IMR-90 (cell line): Measurements from ENCODE around the gene KRT74. TPM values are rescaled to one million over a fixed set of nuclear protein-coding genes. Genes with fewer than 3 reads are reported as not detected.
A peak's percentile ranks its signal among the peaks of the same experiment; 100 is the strongest.

Source experiments
- ATAC-seq: fragments of 200-7000 bp; cut with Tn5 transposase; 2 replicates; pipeline ENCODE4 v1.9.1; 2020; ENCODE audit warnings: low read depth, mild to moderate bottlenecking, moderate library complexity
- BruUV-seq: library from RNA; stranded (reverse); fragments of 400-500 nt; replicated peaks from 2 replicates; lab custom pipeline; 2021; lab: Mats Ljungman, UMichigan
- CTCF ChIA-PET: fragments of 300-600 bp; formaldehyde crosslinking; extraction: SDS; loops from one replicate; lab custom pipeline; 2021; ENCODE audit warnings: antibody characterized with exemption; lab: Yijun Ruan, JAX
- POLR2A ChIA-PET: fragments of 300-600 bp; sonication (Branson Sonifier 250); formaldehyde crosslinking; loops from one replicate; lab custom pipeline; 2022; ENCODE audit warnings: antibody characterized with exemption; ENCODE audit not compliant: unreplicated experiment; lab: Charles Lee
- DNase-seq: peaks from one replicate; pipeline ENCODE4 v3.0.0; 2013
- H2AFZ ChIP-seq: replicated peaks from 2 replicates; pipeline ENCODE3; 2013; ENCODE audit warnings: low read length, mild to moderate bottlenecking; ENCODE audit not compliant: poor library complexity
- H2AK5ac ChIP-seq: 2 replicates; pipeline ENCODE4 v1.6.1; 2013; ENCODE audit warnings: low read depth, low read length, inconsistent platforms
- H2AK9ac ChIP-seq: replicated peaks from 2 replicates; pipeline ENCODE3; 2013; ENCODE audit warnings: mild to moderate bottlenecking, low read depth, low read length, moderate library complexity; ENCODE audit not compliant: poor library complexity
- H2BK120ac ChIP-seq: 2 replicates; pipeline ENCODE4 v1.6.1; 2013; ENCODE audit warnings: low read depth, low read length, inconsistent platforms
- H2BK15ac ChIP-seq: 3 replicates; pipeline ENCODE4 v1.6.1; 2013; ENCODE audit warnings: low read depth, low read length, inconsistent platforms
- H2BK20ac ChIP-seq: 2 replicates; pipeline ENCODE4 v1.6.1; 2013; ENCODE audit warnings: low read depth, mild to moderate bottlenecking, inconsistent platforms, low read length, moderate library complexity
- H2BK5ac ChIP-seq: 2 replicates; pipeline ENCODE4 v1.6.1; 2013; ENCODE audit warnings: mild to moderate bottlenecking, low read depth, low read length, inconsistent platforms; ENCODE audit not compliant: poor library complexity, severe bottlenecking
- H3K14ac ChIP-seq: replicated peaks from 2 replicates; pipeline ENCODE4 v1.6.1; 2013; ENCODE audit warnings: low read depth, low read length, inconsistent platforms
- H3K18ac ChIP-seq: 2 replicates; pipeline ENCODE4 v1.6.1; 2013; ENCODE audit warnings: low read depth, low read length, control low read depth
- H3K23ac ChIP-seq: 2 replicates; pipeline ENCODE4 v1.6.1; 2013; ENCODE audit warnings: low read depth, low read length, inconsistent platforms
- H3K27ac ChIP-seq: 2 replicates; pipeline ENCODE4 v1.5.1; 2013; ENCODE audit warnings: mild to moderate bottlenecking, control low read depth, low read length; ENCODE audit not compliant: insufficient read depth
- H3K27me3 ChIP-seq: 2 replicates; pipeline ENCODE4 v1.6.1; 2013; ENCODE audit warnings: low read length; ENCODE audit not compliant: control insufficient read depth, insufficient read depth
- H3K36me3 ChIP-seq: 2 replicates; pipeline ENCODE4 v1.6.1; 2013; ENCODE audit warnings: low read length, mixed read lengths; ENCODE audit not compliant: control insufficient read depth, insufficient read depth
- H3K4ac ChIP-seq: 2 replicates; pipeline ENCODE4 v1.6.1; 2013; ENCODE audit warnings: low read depth, low read length, inconsistent platforms
- H3K4me1 ChIP-seq: 2 replicates; pipeline ENCODE4 v1.6.1; 2013; ENCODE audit warnings: low read length, mixed read lengths; ENCODE audit not compliant: control insufficient read depth, insufficient read depth
- H3K4me2 ChIP-seq: 2 replicates; pipeline ENCODE4 v1.6.1; 2013; ENCODE audit warnings: low read depth, mild to moderate bottlenecking, control low read depth, low read length, moderate library complexity
- H3K4me3 ChIP-seq: 2 replicates; pipeline ENCODE4 v1.5.1; 2013; ENCODE audit warnings: low read depth, mild to moderate bottlenecking, control low read depth, low read length, moderate library complexity; ENCODE audit not compliant: insufficient read depth
- H3K56ac ChIP-seq: 2 replicates; pipeline ENCODE4 v1.6.1; 2013; ENCODE audit warnings: low read length, inconsistent platforms; ENCODE audit not compliant: insufficient read depth; ENCODE audit errors: extremely low read depth
- H3K79me1 ChIP-seq, 2 experiments: 2 replicates each; pipeline ENCODE4 v1.6.1; 2013; ENCODE audit warnings: low read length in 2 of 2, inconsistent platforms in 1 of 2, low read depth in 1 of 2
- H3K9ac ChIP-seq: 2 replicates; pipeline ENCODE4 v1.6.1; 2013; ENCODE audit warnings: low read depth, low read length, control low read depth
- H3K9me1 ChIP-seq: 2 replicates; pipeline ENCODE4 v1.6.1; 2013; ENCODE audit warnings: low read length, inconsistent platforms; ENCODE audit not compliant: insufficient read depth
- H3K9me3 ChIP-seq: 2 replicates; pipeline ENCODE4 v1.6.1; 2013; ENCODE audit warnings: low read length; ENCODE audit not compliant: control insufficient read depth, insufficient read depth
- H4K20me1 ChIP-seq: 2 replicates; pipeline ENCODE4 v1.6.1; 2013; ENCODE audit warnings: low read length, inconsistent platforms; ENCODE audit not compliant: insufficient read depth
- H4K5ac ChIP-seq: 2 replicates; pipeline ENCODE4 v1.6.1; 2013; ENCODE audit warnings: mild to moderate bottlenecking, low read depth, low read length, control low read depth
- H4K8ac ChIP-seq, 2 experiments: 2 replicates each; pipeline ENCODE4 v1.6.1; 2013; ENCODE audit warnings: low read depth in 2 of 2, low read length in 2 of 2, control low read depth in 1 of 2, inconsistent platforms in 1 of 2
- H4K91ac ChIP-seq: 2 replicates; pipeline ENCODE4 v1.6.1; 2013; ENCODE audit warnings: low read depth, low read length, inconsistent platforms; ENCODE audit not compliant: insufficient read depth
- RAD21 ChIP-seq: IDR thresholded peaks from 2 replicates; pipeline ENCODE4 v1.6.1; 2012; ENCODE audit warnings: low read length, improper control_type of control experiment
- RFX5 ChIP-seq: IDR thresholded peaks from 2 replicates; pipeline ENCODE4 v1.8.0; 2012; ENCODE audit warnings: low read depth, mild to moderate bottlenecking, low read length, moderate library complexity
- SMC3 ChIP-seq: fragments of 150-350 bp; IDR thresholded peaks from 2 replicates; pipeline ENCODE4 v1.6.1; 2016; ENCODE audit warnings: low read depth, mild to moderate bottlenecking, antibody characterized with exemption, low read length, moderate library complexity
- WGBS, 2 experiments: methylation state at CpG; one replicate each; pipeline versions ENCODE4 v1.1.5 to v1.1.7; 2013; ENCODE audit warnings: missing lambda C conversion rate in 2 of 2; ENCODE audit not compliant: insufficient read length in 1 of 2; ENCODE audit errors: extremely low coverage in 2 of 2; 5-methylcytosine and 5-hydroxymethylcytosine counted together
- dilution Hi-C: fragments of 300-500 bp; cut with HindIII; formaldehyde crosslinking; loops from one replicate; pipeline ENCODE4 v1.14.3; 2018; ENCODE audit warnings: low sequenced_read_pairs; ENCODE audit not compliant: unreplicated experiment
- in situ Hi-C: fragments of 300-500 bp; cut with MboI; formaldehyde crosslinking; loops from 3 replicates; pipeline ENCODE4 v1.14.3; 2019; ENCODE audit warnings: low sequenced_read_pairs, inconsistent platforms, mixed read lengths
- intact Hi-C: fragments of 100-400 bp; cut with micrococcal nuclease; formaldehyde crosslinking; loops from 2 replicates; pipeline ENCODE4 v1.10.0; 2022
- polyA plus RNA-seq, 3 experiments: library from polyadenylated mRNA; depleted of rRNA; stranded (reverse); fragments of >200 nt; gene quantifications; 2 replicates each; pipeline ENCODE4 v1.2.3, GENCODE V29; 2012; ENCODE audit warnings: low replicate concordance in 1 of 3
- total RNA-seq: library from RNA; depleted of rRNA; stranded (reverse); fragments of >200 nt; gene quantifications from 2 replicates; pipeline ENCODE4 v1.2.3, GENCODE V29; 2012
- TF ChIP-seq, protein P1 (sequence below): conservative IDR thresholded peaks from 2 replicates; pipeline ENCODE4 v1.5.1; 2012; ENCODE audit warnings: mild to moderate bottlenecking, low read depth, low read length, improper control_type of control experiment

Gene KRT74
- total and polyA plus RNA-seq, 2 of the 4 experiments (the other 2 are of a cell fraction), result not detected

GRCh38 chr12:52582971-52583456 is 9.4 kb upstream of the KRT74 start:
- H3K14ac ChIP-seq, result no peak overlapping the region
- H3K9ac ChIP-seq, result no peak overlapping the region
- no peak overlapping the region for H2AK5ac ChIP-seq
- DNase-seq (peak; percentile 43), ATAC-seq (peak; percentile 99)
- H2BK5ac ChIP-seq, result no peak overlapping the region
- H3K36me3 ChIP-seq, result no peaks in the 10 kb centered on the region
- H2AK9ac ChIP-seq, result no peak overlapping the region
- BruUV-seq, result no TSS peak
- H3K27ac ChIP-seq, result no peak overlapping the region
- H3K4me1 ChIP-seq, result no peaks in the 10 kb centered on the region
- no peak overlapping the region for H2BK120ac ChIP-seq
- 0% methylated on average over 4 of the region's 7 CpGs; no CpG with 5 or more reads in 1 of the 2 experiments for WGBS, 2 experiments
- dilution Hi-C loops (no loop called here), in situ Hi-C loops (loop anchor here (5.0 to 10.0 kb wide), 3 partner anchors 294 to 428 kb away; no protein-coding TSS in a partner anchor), intact Hi-C loops (loop anchor here (1.0 to 2.0 kb wide), 6 partner anchors 211 to 426 kb away; no protein-coding TSS in a partner anchor)
- H4K91ac ChIP-seq, result no peak overlapping the region
- H2BK20ac ChIP-seq, result no peak overlapping the region
- H4K8ac ChIP-seq, result no peak overlapping the region
- H2AFZ ChIP-seq, result peak overlapping the region; percentile 58
- no peak overlapping the region for H3K4ac ChIP-seq
- no peak overlapping the region for H3K23ac ChIP-seq
- no peaks in the 10 kb centered on the region; the same call in 1 of the 2 replicates for H4K20me1 ChIP-seq
- H3K79me1 ChIP-seq, result no peaks in the 10 kb centered on the region
- H2BK15ac ChIP-seq, result no peak overlapping the region
- no peak overlapping the region for H3K4me2 ChIP-seq
- TF ChIP-seq, protein P1, sequence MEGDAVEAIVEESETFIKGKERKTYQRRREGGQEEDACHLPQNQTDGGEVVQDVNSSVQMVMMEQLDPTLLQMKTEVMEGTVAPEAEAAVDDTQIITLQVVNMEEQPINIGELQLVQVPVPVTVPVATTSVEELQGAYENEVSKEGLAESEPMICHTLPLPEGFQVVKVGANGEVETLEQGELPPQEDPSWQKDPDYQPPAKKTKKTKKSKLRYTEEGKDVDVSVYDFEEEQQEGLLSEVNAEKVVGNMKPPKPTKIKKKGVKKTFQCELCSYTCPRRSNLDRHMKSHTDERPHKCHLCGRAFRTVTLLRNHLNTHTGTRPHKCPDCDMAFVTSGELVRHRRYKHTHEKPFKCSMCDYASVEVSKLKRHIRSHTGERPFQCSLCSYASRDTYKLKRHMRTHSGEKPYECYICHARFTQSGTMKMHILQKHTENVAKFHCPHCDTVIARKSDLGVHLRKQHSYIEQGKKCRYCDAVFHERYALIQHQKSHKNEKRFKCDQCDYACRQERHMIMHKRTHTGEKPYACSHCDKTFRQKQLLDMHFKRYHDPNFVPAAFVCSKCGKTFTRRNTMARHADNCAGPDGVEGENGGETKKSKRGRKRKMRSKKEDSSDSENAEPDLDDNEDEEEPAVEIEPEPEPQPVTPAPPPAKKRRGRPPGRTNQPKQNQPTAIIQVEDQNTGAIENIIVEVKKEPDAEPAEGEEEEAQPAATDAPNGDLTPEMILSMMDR, result peak; percentile 85
- TF ChIP-seq SMC3, result peak; percentile 96
- TF ChIP-seq RFX5, result no peak
- peak; percentile 87 for TF ChIP-seq RAD21
- H3K56ac ChIP-seq, result no peak overlapping the region
- CTCF ChIA-PET, result interaction anchor here (0.8 to 2.1 kb wide), 6 partner anchors 16 to 297 kb away, joined by 3 to 6 read pairs (median 3); no protein-coding TSS in a partner anchor
- POLR2A ChIA-PET, result no interaction called here
- H3K18ac ChIP-seq, result no peak overlapping the region
- no peaks in the 10 kb centered on the region for H3K9me1 ChIP-seq
- H3K27me3 ChIP-seq, result peaks cover 49% of the 10 kb centered on the region
- no peak overlapping the region for H4K5ac ChIP-seq
- no peak overlapping the region for H3K4me3 ChIP-seq
- H3K9me3 ChIP-seq, result no peaks in the 10 kb centered on the region
